ENCODE measurements around the gene CPN1. TPM values are rescaled to one million over a fixed set of nuclear protein-coding genes. Genes with fewer than 3 reads are reported as not detected.

CPN1 gene
- polyA plus RNA-seq, 1 donor (not counting 4 experiments of a cell fraction or from before 2014, with no cell fraction given) = not detected

- peak within 1 kb of the TSS; percentile 55 to 86 (median 77) for H3K4me3 ChIP-seq (ENCODE audit: control insufficient read depth in 2 of 3, extremely low read depth in 1 of 3, insufficient read depth in 2 of 3, low read depth in 1 of 3, low read length in 3 of 3)
- H3K79me2 ChIP-seq (ENCODE audit: control insufficient read depth, insufficient read depth, low read length) = peaks cover 34% of the 10 kb centered on the region
- no peaks in the 10 kb centered on the region for H3K36me3 ChIP-seq (ENCODE audit: control insufficient read depth in 2 of 2, extremely low read depth in 1 of 2, insufficient read depth in 2 of 2, low read length in 2 of 2)
- H3K9me3 ChIP-seq (ENCODE audit: control insufficient read depth, low read depth, low read length) = no peaks in the 10 kb centered on the region
- H3K4me2 ChIP-seq (ENCODE audit: control insufficient read depth, extremely low read depth, insufficient read depth, low read depth, low read length) = peak within 1 kb of the TSS; percentile 90
- peak within 1 kb of the TSS; percentile 36 for H2AFZ ChIP-seq (ENCODE audit: control insufficient read depth, low read length)
- DNase-seq (ENCODE audit: low read depth, low spot score) (no peak), FAIRE-seq (no peak)
- TF ChIP-seq EZH2 (IDR thresholded peaks at IDR 0.05; ENCODE audit: low read length) = no peak
- TF ChIP-seq CTCF (optimal IDR thresholded peaks at IDR 0.05 in 1 of 3, IDR thresholded peaks at IDR 0.05 in 1 of 3, conservative IDR thresholded peaks at IDR 0.05 in 1 of 3; ENCODE audit: extremely low read depth in 1 of 3, insufficient read depth in 2 of 3, low read length in 3 of 3) = peak in 1 of 3 experiments; percentile 68
- peak within 1 kb of the TSS; percentile 66 for H3K27ac ChIP-seq (ENCODE audit: control insufficient read depth, insufficient read depth, low read length)
- dilution Hi-C loops (cut with MboI; ENCODE audit: extremely low pct_ligation_motif_present, low sequenced_read_pairs) = no loop called here
- H3K27me3 ChIP-seq (ENCODE audit: control insufficient read depth, extremely low read depth, insufficient read depth, low read length) = no peaks in the 10 kb centered on the region
- H3K9ac ChIP-seq (ENCODE audit: control insufficient read depth, extremely low read depth, insufficient read depth, low read length) = peak within 1 kb of the TSS; percentile 87
- H3K9me1 ChIP-seq (ENCODE audit: control insufficient read depth, extremely low read depth, insufficient read depth, low read length) = no peaks in the 10 kb centered on the region
- H4K20me1 ChIP-seq (ENCODE audit: control insufficient read depth, extremely low read depth, insufficient read depth, low read length) = no peaks in the 10 kb centered on the region
- peaks cover 28% of the 10 kb centered on the region for H3K4me1 ChIP-seq (ENCODE audit: control insufficient read depth, extremely low read depth, insufficient read depth, low read length)
These were observed 71.6 kb downstream of the CPN1 start, which contains the start of gene DNMBP for GRCh38 chr10:100009793-100010676. Gene DNMBP, minus strand, starts transcription at chr10:100009947. Its CDS starts 37,823 bp downstream, at chr10:99972124.

- Histone ChIP-seq H2AFZ (ENCODE audit: control insufficient read depth, low read length) (no peak overlapping the region), H3K4me1 (ENCODE audit: control insufficient read depth, extremely low read depth, insufficient read depth, low read length) (peaks cover 35% of the 10 kb centered on the region), H3K4me3 (ENCODE audit: control insufficient read depth in 2 of 3, extremely low read depth in 1 of 3, insufficient read depth in 2 of 3, low read depth in 1 of 3, low read length in 3 of 3) (peak overlapping the region; percentile 51 to 86 (median 77)), H3K9me1 (ENCODE audit: control insufficient read depth, extremely low read depth, insufficient read depth, low read length) (no peaks in the 10 kb centered on the region), H3K27ac (ENCODE audit: control insufficient read depth, insufficient read depth, low read length) (peak overlapping the region; percentile 66), H3K27me3 (ENCODE audit: control insufficient read depth, extremely low read depth, insufficient read depth, low read length) (no peaks in the 10 kb centered on the region), H3K9ac (ENCODE audit: control insufficient read depth, extremely low read depth, insufficient read depth, low read length) (peak overlapping the region; percentile 87), H3K79me2 (ENCODE audit: control insufficient read depth, insufficient read depth, low read length) (peaks cover 41% of the 10 kb centered on the region), H3K9me3 (ENCODE audit: control insufficient read depth, low read depth, low read length) (no peaks in the 10 kb centered on the region), H4K20me1 (ENCODE audit: control insufficient read depth, extremely low read depth, insufficient read depth, low read length) (no peaks in the 10 kb centered on the region), H3K36me3 (ENCODE audit: control insufficient read depth in 2 of 2, extremely low read depth in 1 of 2, insufficient read depth in 2 of 2, low read length in 2 of 2) (no peaks in the 10 kb centered on the region), H3K4me2 (ENCODE audit: control insufficient read depth, extremely low read depth, insufficient read depth, low read depth, low read length) (peak overlapping the region; percentile 90)
- TF ChIP-seq CTCF (optimal IDR thresholded peaks at IDR 0.05 in 1 of 3, IDR thresholded peaks at IDR 0.05 in 1 of 3, conservative IDR thresholded peaks at IDR 0.05 in 1 of 3; ENCODE audit: extremely low read depth in 1 of 3, insufficient read depth in 2 of 3, low read length in 3 of 3) = peak; percentile 20 to 73 (median 65)
- TF ChIP-seq EZH2 (IDR thresholded peaks at IDR 0.05; ENCODE audit: low read length) = no peak
- DNase-seq (ENCODE audit: low read depth, low spot score) (no peak), FAIRE-seq (no peak)
- dilution Hi-C loops (cut with MboI; ENCODE audit: extremely low pct_ligation_motif_present, low sequenced_read_pairs) = no loop called here
These were observed 72.3 kb downstream of the CPN1 start for GRCh38 chr10:100009283-100009792.

Measured in keratinocyte (primary cell).